ENCODE measurements around the gene KCNB1.

KCNB1 gene

GRCh38 chr20:49385465-49385864, 97.0 kb downstream of the KCNB1 start:
- DNase-seq = peak; percentile 57

- DNase-seq = peak; percentile 46
Observed at GRCh38 chr20:49384437-49385434, 97.7 kb downstream of the KCNB1 start.

- DNase-seq = peak; percentile 44
Observed at GRCh38 chr20:49381558-49382493, 100.6 kb downstream of the KCNB1 start.

GRCh38 chr20:49380337-49380780, 102.1 kb downstream of the KCNB1 start:
- no peak for DNase-seq

DNA sequence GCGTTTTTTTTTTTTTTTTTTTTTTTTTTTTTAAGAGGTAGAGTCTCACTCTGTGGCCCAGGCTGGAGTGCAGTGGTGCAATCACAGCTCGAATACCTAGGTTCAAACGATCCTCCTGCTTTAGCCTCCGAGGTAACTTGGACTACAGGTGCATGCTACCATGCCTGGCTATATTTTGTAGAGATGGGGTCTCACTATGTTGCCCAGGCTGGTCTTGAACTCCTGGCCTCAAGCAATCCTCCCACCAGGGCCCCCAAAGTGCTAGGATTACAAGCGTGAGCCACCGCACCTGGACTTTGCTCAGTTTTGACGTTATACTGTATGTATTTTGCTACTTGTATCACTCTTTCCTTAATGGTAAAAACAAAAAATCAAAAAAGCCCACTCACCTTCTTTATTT, 103.1 kb downstream of the KCNB1 start:
- DNase-seq = no peak

GRCh38 chr20:49377326-49377725, 105.1 kb downstream of the KCNB1 start:
- DNase-seq = no peak

DNA sequence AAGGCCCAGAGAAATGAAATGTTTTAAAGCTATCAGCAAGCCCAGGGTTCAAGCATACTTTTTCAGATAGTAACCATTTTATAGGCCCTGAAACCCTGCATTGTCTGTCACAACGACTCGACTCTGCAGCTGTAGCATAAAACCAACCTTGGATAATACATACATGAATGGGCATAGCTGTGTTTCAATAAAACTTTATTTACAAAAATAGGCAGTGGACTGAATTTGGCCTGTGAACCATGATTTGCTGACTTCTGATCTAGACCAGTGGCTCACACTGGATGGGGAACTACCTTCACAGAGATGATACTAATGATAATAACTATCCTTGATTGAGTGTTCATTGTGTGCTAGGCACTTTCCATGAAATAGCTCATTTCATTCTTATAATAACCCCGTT, 107.3 kb downstream of the KCNB1 start:
- no peak for DNase-seq

DNA sequence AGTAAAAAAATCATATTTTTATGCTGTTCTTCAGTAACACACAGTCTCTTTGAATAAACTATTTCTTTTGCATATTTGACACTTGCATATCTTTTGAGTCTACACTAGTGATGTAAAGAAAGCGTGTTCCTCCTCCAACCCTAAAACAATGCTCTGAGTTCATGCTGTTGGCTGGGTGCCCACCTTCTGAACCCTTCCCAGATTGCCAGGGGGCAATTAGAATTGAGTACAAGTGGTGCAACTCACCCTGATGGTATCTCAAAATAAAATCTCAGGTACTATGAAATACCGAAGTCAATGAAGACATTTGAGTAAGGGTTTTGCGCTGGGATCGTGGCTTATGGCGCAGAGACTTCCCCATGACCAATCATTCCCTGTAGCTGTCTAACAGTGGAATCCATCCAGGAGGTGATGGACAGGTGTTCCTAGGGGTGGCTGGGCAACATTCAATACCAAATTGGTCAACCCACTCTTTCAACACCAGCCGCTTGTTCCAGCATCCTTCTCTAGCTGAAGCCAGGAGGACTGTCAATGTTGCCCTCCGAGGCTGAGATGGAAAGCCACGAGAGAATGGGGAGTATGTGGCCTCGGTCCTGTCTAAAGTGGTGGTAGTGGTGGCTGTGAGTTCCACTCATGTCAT, 110.3 kb downstream of the KCNB1 start:
- no peak for DNase-seq

- no peak for DNase-seq
Observed at GRCh38 chr20:49368596-49368995, 113.9 kb downstream of the KCNB1 start.

DNA sequence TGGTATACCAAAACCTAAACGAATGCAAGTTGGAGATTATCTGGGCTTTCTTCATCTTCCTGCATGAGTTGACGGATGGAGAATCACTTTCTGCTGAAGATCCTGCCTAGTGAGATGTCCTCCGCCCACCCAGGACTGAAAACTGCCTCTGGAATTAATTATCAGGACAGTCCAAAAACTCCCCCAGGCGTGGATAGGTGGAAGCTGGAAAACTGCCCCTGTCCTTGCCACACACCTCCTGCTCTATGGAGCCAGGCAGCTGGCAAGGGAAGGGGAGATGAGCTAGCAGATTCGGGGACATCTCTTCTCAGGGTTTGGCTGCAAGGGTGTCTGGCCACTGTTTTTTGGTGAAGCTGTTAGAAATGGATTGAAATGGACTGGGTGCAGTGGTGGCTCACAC, 115.4 kb downstream of the KCNB1 start:
- no peak for DNase-seq

DNA sequence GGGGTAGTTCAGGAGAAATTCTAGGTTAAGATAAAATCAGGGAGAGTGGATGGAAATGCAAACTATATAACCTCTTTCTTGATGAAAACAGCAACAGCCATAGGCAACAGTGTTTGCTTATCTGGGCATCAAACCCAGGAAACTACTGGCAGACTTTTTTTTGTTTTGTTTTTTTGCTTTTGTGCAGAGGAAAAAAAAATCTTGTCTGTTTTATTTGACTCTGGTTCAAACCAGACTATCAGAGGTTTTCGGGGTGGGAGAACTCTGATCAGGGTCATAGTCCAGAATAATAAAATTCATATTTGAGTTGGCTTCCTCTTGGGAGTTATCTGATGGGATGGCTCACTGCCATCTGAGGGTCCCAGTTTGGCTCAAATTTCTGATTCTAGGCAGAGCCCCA, 115.8 kb downstream of the KCNB1 start:
- DNase-seq = no peak

- DNase-seq = no peak
Observed at GRCh38 chr20:49361862-49362660, 120.4 kb downstream of the KCNB1 start.

DNA sequence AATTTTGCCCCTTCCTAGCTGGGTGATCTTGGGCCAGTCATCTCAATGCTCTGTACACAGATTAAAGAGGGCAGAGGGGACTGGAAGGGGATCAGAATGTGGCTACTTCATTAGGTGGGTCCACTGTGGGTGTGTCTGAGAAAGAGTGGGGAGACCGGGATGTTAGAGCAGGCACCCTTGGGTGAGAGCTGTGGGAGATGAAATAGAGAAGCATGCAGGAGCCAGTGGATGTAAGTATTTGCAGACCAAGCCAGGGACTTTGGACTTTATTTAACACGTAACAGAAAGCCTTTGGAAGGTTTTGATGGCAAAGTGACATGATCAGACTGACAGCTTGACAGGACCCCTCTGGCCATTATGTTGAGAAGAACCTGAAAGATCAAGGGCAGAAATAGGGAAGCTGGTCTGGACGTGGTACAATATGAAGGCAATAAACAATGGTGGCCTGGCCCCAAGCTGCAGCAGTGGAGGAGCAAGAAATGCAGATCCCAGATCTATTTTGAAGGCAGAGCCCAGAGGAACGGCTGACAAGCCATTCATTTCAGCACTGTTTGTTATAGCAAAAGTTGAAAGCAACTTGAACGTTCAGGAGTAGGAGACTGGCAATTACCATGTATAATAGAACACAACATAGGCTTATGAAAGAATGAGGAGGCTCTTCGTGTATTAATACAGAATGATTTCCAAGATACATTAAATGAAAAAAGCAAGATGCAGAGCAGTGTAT, 122.1 kb downstream of the KCNB1 start:
- no peak for DNase-seq

GRCh38 chr20:49356676-49357075, 125.8 kb downstream of the KCNB1 start:
- DNase-seq = peak; percentile 44

DNA sequence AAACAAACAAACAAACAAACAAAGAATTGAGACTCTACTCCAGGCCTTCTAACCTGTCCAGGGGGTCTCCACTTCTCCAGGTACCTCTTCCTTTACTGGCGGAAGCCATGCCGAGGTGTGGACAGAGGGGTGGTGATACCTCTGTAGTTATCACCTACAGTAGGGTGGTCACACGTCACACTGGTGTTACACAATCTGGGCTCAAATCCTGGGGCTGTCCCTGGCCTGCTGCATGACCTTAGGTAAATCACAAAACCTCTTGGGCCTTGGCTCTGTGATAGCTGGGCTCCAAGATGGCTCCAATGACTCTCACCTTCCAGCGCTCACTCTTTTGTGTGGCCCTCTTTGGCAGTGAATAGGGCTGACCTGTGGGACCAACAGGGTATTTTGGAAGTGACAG, 127.8 kb downstream of the KCNB1 start:
- DNase-seq = no peak

DNA sequence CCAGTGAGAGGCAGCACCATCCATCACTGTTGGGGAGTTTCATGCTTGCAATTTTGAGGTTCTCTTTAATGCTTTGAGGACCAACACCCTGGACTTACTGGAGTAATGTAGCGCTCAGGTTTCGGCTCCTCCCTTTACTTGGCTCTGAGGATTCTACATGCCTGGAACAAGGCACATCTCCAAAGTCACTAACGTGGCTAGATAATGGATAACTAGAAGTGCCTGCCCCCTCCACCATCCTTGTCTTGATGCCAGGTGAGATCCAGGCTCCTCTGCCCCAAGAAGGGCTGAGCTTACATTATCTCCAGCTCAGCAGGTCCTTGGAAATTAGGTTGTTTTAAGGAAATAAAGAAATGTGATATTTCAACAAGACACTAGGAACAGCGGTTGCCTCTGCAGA, 129.1 kb downstream of the KCNB1 start:
- no peak for DNase-seq

- DNase-seq = no peak
Observed at GRCh38 chr20:49352751-49353150, 129.7 kb downstream of the KCNB1 start.

DNA sequence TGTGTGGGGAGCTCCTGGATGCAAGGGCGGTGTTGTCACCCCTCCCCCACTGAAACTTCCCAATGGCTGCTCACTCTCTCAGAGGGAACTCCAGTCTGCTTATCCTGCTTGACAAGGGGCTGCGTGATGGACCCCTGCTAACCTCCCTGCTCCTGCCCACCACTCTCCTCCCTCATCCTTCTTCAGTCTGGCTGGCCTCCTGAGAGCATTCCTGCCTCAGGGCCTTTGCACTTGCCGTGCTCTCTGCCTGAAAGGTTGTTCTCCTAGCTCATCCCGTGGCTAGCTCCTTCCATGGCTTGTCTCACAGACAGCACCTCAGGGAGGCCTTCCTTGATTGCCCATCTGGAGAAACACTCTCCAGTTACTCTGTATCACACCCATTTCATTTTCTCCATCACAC, 130.7 kb downstream of the KCNB1 start:
- DNase-seq = no peak

- DNase-seq = no peak
Observed at GRCh38 chr20:49349694-49350252, 132.7 kb downstream of the KCNB1 start.

DNA sequence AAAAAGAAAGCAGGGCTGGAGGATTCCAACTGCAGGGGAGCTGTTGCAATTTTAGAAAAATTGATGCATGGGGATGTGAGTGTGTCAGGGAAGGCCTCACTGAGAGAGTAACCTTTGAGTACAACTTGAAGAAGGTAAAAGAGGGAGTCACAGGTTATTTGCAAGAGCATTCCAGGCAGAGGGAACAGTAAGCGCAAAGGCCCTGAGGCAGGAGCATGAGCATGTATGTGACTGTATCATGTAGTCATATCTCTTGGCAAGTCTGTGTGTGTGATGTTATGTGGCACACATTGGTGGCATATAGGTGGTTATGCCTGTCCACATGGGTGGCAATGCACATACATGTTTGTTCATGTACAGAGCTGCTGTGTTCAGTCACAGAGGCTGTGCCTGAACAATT, 133.4 kb downstream of the KCNB1 start:
- DNase-seq = no peak

DNA sequence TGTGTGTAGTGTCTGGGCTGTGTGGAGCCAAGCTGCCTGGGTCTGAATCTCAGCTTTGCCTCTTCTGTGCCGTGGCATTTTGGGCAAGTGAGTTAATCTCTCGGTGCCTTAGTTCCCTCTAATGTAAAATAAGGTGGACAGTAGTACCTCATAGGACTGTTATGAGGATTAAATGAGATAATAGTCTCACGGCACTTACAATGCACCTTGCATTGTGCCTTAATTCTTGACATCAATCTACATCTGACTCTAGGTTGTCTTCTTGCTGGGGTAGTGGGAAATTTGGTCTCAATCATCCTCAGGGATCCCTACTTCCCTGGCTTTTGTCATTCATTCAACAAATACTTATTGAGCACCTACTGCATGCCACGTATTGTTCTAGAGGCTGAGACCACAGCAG, 133.9 kb downstream of the KCNB1 start:
- no peak for DNase-seq
